ENCODE results near the gene ZNF362. TPM values are rescaled to one million over a fixed set of nuclear protein-coding genes. Genes with fewer than 3 reads are reported as not detected.

Gene ZNF362
- total RNA-seq, 2 donors from 2014 or later: 45.0 to 52.0 TPM

- DNase-seq (ENCODE audit: low spot score): no peak
- 90% methylated on average over 43 of the region's 45 CpGs for WGBS
Measured at GRCh38 chr1:33275706-33276572, 19.6 kb downstream of the ZNF362 start.

GRCh38 chr1:33276573-33277298, 20.4 kb downstream of the ZNF362 start:
- H3K27me3 ChIP-seq (replicated peaks; ENCODE audit: insufficient read depth): no peaks in the 10 kb centered on the region
- no peaks in the 10 kb centered on the region for H3K4me1 ChIP-seq (replicated peaks)
- TF ChIP-seq CTCF (IDR thresholded peaks at IDR 0.05) (no peak), POLR2A (IDR thresholded peaks at IDR 0.05) (no peak), POLR2AphosphoS5 (IDR thresholded peaks at IDR 0.05) (no peak)
- WGBS: 88% methylated on average over 21 of the region's 30 CpGs
- intact Hi-C loops (cut with DNase I): no loop called here
- H3K9me3 ChIP-seq: no peaks in the 10 kb centered on the region
- H3K36me3 ChIP-seq: peaks cover 1 to 8% of the 10 kb centered on the region in 2 donors
- H3K4me3 ChIP-seq: no peak overlapping the region
- DNase-seq (ENCODE audit: low spot score): no peak
- no peak overlapping the region for H3K27ac ChIP-seq

More at GRCh38 chr1:33275706-33276572, 19.6 kb downstream of the ZNF362 start:
- TF ChIP-seq POLR2A (IDR thresholded peaks at IDR 0.05): no peak
- no peak for TF ChIP-seq POLR2AphosphoS5 (IDR thresholded peaks at IDR 0.05)
- no peak for TF ChIP-seq CTCF (IDR thresholded peaks at IDR 0.05)
- H3K36me3 ChIP-seq: peaks cover 0 to 6% of the 10 kb centered on the region in 2 donors
- intact Hi-C loops (cut with DNase I): no loop called here
- no peak overlapping the region for H3K27ac ChIP-seq
- H3K4me3 ChIP-seq: no peak overlapping the region
- H3K27me3 ChIP-seq (replicated peaks; ENCODE audit: insufficient read depth): no peaks in the 10 kb centered on the region
- H3K4me1 ChIP-seq (replicated peaks): no peaks in the 10 kb centered on the region
- no peaks in the 10 kb centered on the region for H3K9me3 ChIP-seq

GRCh38 chr1:33277488-33278084, 21.3 kb downstream of the ZNF362 start:
- 85% methylated on average over 11 of the region's 11 CpGs for WGBS
- Histone ChIP-seq H3K9me3 (no peaks in the 10 kb centered on the region), H3K36me3 (peaks cover 7 to 12% of the 10 kb centered on the region in 2 donors), H3K4me1 (replicated peaks) (no peaks in the 10 kb centered on the region), H3K27ac (no peak overlapping the region), H3K27me3 (replicated peaks; ENCODE audit: insufficient read depth) (no peaks in the 10 kb centered on the region), H3K4me3 (no peak overlapping the region)
- DNase-seq (ENCODE audit: low spot score): no peak
- intact Hi-C loops (cut with DNase I): no loop called here
- no peak for TF ChIP-seq POLR2A (IDR thresholded peaks at IDR 0.05)
- no peak for TF ChIP-seq POLR2AphosphoS5 (IDR thresholded peaks at IDR 0.05)
- no peak for TF ChIP-seq CTCF (IDR thresholded peaks at IDR 0.05)

GRCh38 chr1:33280091-33280661, 23.9 kb downstream of the ZNF362 start:
- WGBS: 94% methylated on average over 29 of the region's 29 CpGs
- Histone ChIP-seq H3K9me3 (no peaks in the 10 kb centered on the region), H3K27ac (no peak overlapping the region), H3K4me1 (replicated peaks) (no peaks in the 10 kb centered on the region), H3K4me3 (no peak overlapping the region), H3K36me3 (peaks cover 7 to 12% of the 10 kb centered on the region in 2 donors), H3K27me3 (replicated peaks; ENCODE audit: insufficient read depth) (no peaks in the 10 kb centered on the region)
- intact Hi-C loops (cut with DNase I): no loop called here
- TF ChIP-seq CTCF (IDR thresholded peaks at IDR 0.05) (no peak), POLR2AphosphoS5 (IDR thresholded peaks at IDR 0.05) (no peak), POLR2A (IDR thresholded peaks at IDR 0.05) (no peak)
- DNase-seq (ENCODE audit: low spot score): no peak
